ENCODE results near the gene ZNF557. TPM values are rescaled to one million over a fixed set of nuclear protein-coding genes. Genes with fewer than 3 reads are reported as not detected.

The ZNF557 gene
- total RNA-seq, 2 experiments from 2014 or later = 15.8 to 17.4 TPM

DNA sequence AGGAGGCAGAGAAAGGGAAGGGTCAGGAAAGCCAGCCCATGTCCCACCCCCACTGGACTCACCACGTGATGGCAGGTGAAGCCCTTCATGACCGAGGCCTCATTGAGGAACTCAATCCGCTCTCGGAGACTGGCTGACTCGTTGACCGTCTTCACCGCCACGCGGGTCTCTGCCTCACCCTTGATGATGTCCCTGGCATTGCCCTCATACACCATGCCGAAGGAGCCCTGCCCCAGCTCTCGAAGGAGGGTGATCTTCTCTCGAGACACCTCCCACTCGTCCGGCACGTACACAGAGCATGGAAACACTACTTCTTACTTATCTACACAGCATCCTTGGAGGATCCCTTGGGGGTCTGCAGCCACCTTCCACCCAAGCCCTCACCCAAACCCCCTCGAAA is 55.7 kb downstream of the ZNF557 start:
- Mint-ChIP-seq H3K36me3 (ENCODE audit: low read depth) (peaks cover 12% of the 10 kb centered on the region), H3K4me1 (ENCODE audit: low read depth) (no peaks in the 10 kb centered on the region), H3K9me3 (peaks cover 5% of the 10 kb centered on the region), H3K27ac (no peak overlapping the region), H3K27me3 (no peaks in the 10 kb centered on the region), H3K4me3 (no peak overlapping the region)
- peaks cover 11 to 18% of the 10 kb centered on the region in 2 experiments for H3K9me3 ChIP-seq (ENCODE audit: control insufficient read depth in 1 of 2, insufficient read depth in 1 of 2, low read length in 2 of 2)
- no peak for ATAC-seq (ENCODE audit: poor library complexity)
- H3K27me3 ChIP-seq (ENCODE audit: control insufficient read depth in 1 of 2, insufficient read depth in 2 of 2, low read length in 2 of 2) = no peaks in the 10 kb centered on the region
- no peaks in the 10 kb centered on the region for H3K4me1 ChIP-seq (ENCODE audit: insufficient read depth, low read length)
- no peak for DNase-seq
- no peak overlapping the region for H3K4me3 ChIP-seq (ENCODE audit: low read length)
- TF ChIP-seq, protein P1, sequence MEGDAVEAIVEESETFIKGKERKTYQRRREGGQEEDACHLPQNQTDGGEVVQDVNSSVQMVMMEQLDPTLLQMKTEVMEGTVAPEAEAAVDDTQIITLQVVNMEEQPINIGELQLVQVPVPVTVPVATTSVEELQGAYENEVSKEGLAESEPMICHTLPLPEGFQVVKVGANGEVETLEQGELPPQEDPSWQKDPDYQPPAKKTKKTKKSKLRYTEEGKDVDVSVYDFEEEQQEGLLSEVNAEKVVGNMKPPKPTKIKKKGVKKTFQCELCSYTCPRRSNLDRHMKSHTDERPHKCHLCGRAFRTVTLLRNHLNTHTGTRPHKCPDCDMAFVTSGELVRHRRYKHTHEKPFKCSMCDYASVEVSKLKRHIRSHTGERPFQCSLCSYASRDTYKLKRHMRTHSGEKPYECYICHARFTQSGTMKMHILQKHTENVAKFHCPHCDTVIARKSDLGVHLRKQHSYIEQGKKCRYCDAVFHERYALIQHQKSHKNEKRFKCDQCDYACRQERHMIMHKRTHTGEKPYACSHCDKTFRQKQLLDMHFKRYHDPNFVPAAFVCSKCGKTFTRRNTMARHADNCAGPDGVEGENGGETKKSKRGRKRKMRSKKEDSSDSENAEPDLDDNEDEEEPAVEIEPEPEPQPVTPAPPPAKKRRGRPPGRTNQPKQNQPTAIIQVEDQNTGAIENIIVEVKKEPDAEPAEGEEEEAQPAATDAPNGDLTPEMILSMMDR (IDR thresholded peaks at IDR 0.05) = no peak
- POLR2A ChIA-PET = no interaction called here
- intact Hi-C loops (cut with DNase I, micrococcal nuclease) = no loop called here
- no peaks in the 10 kb centered on the region for H3K36me3 ChIP-seq (ENCODE audit: insufficient read depth, low read length)
- H3K27ac ChIP-seq (ENCODE audit: low read depth in 1 of 2, low read length in 2 of 2) = no peak overlapping the region
- CTCF ChIA-PET = no interaction called here

DNA sequence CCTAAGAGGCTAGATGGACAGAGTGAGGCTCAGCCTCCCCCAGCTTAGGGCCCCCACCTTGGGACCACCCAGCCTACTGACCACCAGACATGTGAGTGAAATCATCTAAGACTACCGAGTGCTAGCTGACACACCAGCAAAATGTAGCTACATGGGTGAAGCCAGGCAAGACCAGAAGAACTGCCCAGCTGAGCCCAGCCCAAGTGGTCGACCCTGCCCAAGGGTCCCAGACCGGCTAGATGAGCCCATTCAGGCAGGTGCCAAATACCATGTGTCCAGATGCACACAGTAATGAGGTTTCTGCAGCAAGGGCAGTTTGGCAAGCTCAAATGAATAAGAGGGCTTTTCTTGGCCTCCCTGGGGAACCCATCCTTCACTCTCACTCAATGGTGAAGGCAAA is 56.6 kb downstream of the ZNF557 start:
- Mint-ChIP-seq H3K9me3 (peaks cover 5% of the 10 kb centered on the region), H3K4me1 (ENCODE audit: low read depth) (no peaks in the 10 kb centered on the region), H3K27me3 (no peaks in the 10 kb centered on the region), H3K27ac (no peak overlapping the region), H3K4me3 (no peak overlapping the region), H3K36me3 (ENCODE audit: low read depth) (peaks cover 12% of the 10 kb centered on the region)
- Histone ChIP-seq H3K36me3 (ENCODE audit: insufficient read depth, low read length) (no peaks in the 10 kb centered on the region), H3K4me3 (ENCODE audit: low read length) (no peak overlapping the region), H3K4me1 (ENCODE audit: insufficient read depth, low read length) (no peaks in the 10 kb centered on the region), H3K27me3 (ENCODE audit: control insufficient read depth in 1 of 2, insufficient read depth in 2 of 2, low read length in 2 of 2) (no peaks in the 10 kb centered on the region), H3K27ac (ENCODE audit: low read depth in 1 of 2, low read length in 2 of 2) (no peak overlapping the region), H3K9me3 (ENCODE audit: control insufficient read depth in 1 of 2, insufficient read depth in 1 of 2, low read length in 2 of 2) (peaks cover 11 to 18% of the 10 kb centered on the region in 2 experiments)
- ChIA-PET POLR2A (no interaction called here), CTCF (no interaction called here)
- intact Hi-C loops (cut with DNase I, micrococcal nuclease) = no loop called here
- no peak for ATAC-seq (ENCODE audit: poor library complexity)
- TF ChIP-seq, protein P1 (IDR thresholded peaks at IDR 0.05) = no peak
- DNase-seq = no peak

DNA sequence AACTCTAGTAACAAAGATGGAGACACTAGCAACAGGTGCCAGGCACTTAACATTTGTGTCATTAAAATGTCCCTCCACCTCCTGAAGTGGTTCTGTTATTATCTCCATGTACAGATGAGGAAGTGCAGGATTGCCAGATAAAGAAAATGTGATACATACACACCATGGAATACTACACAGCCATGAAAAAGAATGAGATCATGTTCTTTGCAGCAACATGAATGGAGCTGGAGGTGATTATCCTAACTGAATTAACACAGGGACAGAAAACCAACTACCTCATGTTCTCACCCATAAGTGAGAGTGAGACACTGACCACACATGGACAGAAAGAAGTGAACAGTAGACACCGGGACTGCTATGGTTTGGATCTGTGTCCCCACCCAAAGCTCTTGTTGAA is 60.5 kb downstream of the ZNF557 start:
- no peak overlapping the region for H3K27ac Mint-ChIP-seq
- CTCF ChIA-PET = no interaction called here
- H3K27me3 Mint-ChIP-seq = no peaks in the 10 kb centered on the region
- Histone ChIP-seq H3K36me3 (ENCODE audit: insufficient read depth, low read length) (no peaks in the 10 kb centered on the region), H3K9me3 (ENCODE audit: control insufficient read depth in 1 of 2, insufficient read depth in 1 of 2, low read length in 2 of 2) (peaks cover 11 to 17% of the 10 kb centered on the region in 2 experiments), H3K27ac (ENCODE audit: low read depth in 1 of 2, low read length in 2 of 2) (no peak overlapping the region), H3K4me1 (ENCODE audit: insufficient read depth, low read length) (no peaks in the 10 kb centered on the region), H3K4me3 (ENCODE audit: low read length) (no peak overlapping the region), H3K27me3 (ENCODE audit: control insufficient read depth in 1 of 2, insufficient read depth in 2 of 2, low read length in 2 of 2) (no peaks in the 10 kb centered on the region)
- no peak for DNase-seq
- no peak overlapping the region for H3K4me3 Mint-ChIP-seq
- peaks cover 5% of the 10 kb centered on the region for H3K36me3 Mint-ChIP-seq (ENCODE audit: low read depth)
- POLR2A ChIA-PET = no interaction called here
- peaks cover 2% of the 10 kb centered on the region for H3K9me3 Mint-ChIP-seq
- TF ChIP-seq, protein P1 (IDR thresholded peaks at IDR 0.05) = no peak
- no peaks in the 10 kb centered on the region for H3K4me1 Mint-ChIP-seq (ENCODE audit: low read depth)
- intact Hi-C loops (cut with DNase I, micrococcal nuclease) = no loop called here
- no peak for ATAC-seq (ENCODE audit: poor library complexity)
